NCI-H82 treated with DMSO at 0.1 percent for 48 hours (cell line): ENCODE measurements around the gene ADIPOR1.
A peak's percentile ranks its signal among the peaks of the same experiment; 100 is the strongest.

Experiments
- DNase-seq: peaks from one replicate; lab custom pipeline; 2025; ENCODE audit not compliant: unreplicated experiment; lab: John Stamatoyannopoulos, UW

Gene ADIPOR1

DNA sequence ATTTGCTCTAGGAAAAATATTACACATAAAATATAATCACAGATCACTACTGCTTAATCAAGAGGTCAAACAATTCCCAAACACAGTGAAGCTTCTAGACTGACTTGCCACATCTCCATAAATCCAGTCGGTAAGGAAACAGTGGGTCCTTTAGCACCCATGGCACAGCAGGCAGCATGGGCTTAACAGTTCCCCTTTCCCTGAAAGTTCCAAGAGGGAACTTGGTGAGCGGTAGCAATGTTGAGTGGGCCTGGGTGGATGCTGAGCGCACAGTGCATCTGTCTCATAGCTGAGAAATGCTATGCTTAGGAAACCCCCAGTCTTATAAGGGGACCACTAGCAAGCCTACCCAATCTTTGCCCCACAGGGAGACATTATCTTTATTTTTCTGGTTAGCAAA is 16.7 kb upstream of the ADIPOR1 start:
- no peak for DNase-seq

GRCh38 chr1:202972046-202972445 is 13.9 kb upstream of the ADIPOR1 start:
- no peak for DNase-seq

DNA sequence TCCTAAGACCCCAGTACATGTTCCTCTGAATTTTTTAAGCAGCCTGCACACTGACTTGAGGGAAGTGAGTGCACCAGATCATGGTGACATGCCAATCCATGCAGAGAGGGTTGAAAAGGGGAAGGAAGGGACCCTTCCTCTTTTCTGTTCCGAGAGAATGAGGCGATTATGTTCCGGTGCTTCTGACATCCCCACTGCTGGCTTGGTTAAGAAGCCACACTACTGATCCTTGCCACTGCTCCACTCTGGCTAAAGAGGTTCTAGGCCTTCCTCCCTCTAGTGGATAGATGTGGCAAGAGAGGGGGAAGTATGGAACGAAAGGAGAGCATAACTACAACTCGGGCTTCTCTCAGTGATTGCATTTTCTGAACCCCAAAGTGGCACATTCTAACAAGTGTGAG is 10.8 kb upstream of the ADIPOR1 start:
- DNase-seq: peak; percentile 83

- no peak for DNase-seq
These were observed 10.2 kb upstream of the ADIPOR1 start for GRCh38 chr1:202968351-202968750.

- DNase-seq: no peak
These were observed 9.7 kb upstream of the ADIPOR1 start for GRCh38 chr1:202967684-202968281.

DNA sequence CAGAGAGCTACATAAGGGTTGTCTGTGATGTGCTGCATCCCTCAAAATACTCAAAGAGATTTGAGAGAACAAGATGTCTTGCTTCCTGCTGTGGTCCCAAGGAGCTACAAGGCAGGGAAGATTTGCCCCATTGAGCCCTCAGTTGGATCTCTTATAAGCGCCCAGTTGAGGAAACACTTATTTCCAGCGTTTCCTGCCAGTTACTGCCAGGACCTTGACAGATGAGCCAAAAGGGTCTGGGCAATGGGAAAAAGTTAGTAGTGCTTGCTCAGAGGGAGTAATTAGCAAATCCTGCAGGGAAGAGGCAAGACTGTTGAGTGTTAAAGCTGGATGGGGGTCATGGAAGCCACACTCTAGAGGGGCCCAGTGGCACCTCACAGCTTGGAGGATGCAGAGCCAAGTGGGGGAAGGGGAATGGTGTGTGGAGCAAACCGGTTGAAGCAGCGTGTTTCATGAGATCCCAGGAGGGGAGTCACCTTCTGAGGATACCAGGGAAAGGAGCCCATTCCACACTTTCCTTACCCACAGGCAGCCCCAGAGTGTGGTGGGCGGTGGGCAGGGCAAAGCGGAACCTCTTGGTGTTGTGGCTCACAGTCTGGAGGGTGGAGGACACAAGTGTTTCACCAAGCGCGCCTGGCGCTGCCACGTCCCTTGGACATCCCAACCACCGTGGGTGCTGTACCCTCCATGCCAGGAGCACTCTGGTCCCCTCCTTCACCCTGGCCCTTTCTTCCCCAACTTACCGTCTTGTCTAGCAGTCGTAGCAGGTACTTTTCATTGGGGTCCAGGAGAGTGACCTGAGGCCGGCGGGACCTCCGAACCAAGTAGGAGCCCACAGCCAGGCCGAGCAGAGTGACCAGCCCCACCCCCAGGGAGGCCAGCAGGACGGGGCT is 8.1 kb upstream of the ADIPOR1 start:
- DNase-seq: no peak

- no peak for DNase-seq
These were observed 7.3 kb upstream of the ADIPOR1 start for GRCh38 chr1:202965422-202965821.

DNA sequence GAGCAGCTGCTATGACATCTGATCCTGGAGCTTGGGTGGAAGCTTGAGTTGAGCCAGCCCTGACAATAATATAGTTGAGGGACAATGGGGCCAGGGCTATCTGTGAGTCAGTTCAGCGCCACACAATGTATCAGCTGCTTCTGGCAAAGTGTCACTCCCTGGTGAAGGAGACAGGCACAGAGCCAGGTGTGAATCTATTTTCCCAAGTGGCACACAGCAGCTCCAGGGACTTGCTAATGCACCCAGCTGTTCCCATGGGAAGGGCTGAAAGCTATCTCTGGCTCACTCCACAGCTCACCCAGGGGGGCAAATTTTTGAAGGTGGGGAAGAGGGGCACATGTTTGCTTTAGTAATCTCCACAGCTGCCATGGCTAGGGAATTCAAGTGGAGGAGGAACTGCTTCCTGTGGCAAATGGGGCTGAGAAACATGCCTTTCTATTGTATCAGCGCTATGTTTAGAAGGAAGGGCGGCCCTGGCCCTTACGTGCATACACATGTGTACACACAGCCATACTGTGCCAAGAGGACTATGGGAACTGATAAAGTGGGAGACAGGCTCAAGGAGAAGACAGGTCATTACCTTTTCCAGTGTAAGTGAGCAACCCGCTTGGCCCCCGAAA is 6.8 kb upstream of the ADIPOR1 start:
- DNase-seq: no peak

DNA sequence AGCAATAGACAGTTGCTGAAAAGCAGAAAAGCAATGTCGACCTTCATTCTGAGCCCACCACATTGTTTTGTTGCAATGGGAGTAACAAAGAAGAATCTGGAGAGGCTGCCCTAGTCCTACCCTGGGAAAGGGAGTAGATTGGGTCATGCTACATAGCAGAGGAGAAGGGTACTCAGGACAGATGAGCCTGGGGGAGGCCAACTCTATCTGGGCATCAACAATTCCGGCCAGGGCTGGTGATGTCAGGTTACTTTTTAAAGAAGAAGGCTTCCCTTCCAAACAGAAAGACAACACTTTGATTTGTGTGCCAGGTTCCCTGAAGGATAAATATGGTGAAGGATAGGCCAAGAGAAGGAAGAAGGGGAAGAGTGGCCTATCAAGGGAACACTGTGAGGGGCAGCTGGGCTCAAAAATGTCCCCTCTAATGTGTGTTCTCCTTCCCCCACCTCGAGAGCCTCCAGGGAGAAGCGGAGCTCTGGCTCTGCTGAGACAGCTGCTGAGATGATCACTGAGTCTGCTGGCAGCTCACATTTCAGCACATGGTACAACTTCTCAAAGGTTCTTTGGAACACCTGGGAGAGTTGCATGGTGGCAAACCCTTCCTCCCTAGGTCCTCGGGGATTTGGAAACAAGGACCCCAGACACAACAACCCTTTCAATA is 3.2 kb upstream of the ADIPOR1 start:
- DNase-seq: no peak

DNA sequence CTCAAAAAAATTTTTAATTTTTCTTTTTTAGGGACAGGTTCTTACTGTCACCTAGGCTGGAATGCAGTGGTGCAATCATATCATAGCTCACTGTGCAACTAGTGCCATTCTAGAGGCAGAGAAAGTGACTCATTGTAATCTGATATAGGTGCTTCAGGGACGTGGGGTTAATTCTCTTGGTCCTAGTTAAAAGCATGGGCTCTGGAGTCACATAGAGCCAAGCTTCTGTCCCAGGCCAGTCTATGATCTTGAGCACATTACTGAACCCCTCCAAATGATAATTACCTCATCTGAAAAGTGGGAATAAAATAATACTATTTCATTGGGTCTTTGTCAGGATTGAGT is 1.1 kb upstream of the ADIPOR1 start:
- peak; percentile 49 for DNase-seq

- no peak for DNase-seq
These were observed 598 bp upstream of the ADIPOR1 start for GRCh38 chr1:202958544-202959275.

DNA sequence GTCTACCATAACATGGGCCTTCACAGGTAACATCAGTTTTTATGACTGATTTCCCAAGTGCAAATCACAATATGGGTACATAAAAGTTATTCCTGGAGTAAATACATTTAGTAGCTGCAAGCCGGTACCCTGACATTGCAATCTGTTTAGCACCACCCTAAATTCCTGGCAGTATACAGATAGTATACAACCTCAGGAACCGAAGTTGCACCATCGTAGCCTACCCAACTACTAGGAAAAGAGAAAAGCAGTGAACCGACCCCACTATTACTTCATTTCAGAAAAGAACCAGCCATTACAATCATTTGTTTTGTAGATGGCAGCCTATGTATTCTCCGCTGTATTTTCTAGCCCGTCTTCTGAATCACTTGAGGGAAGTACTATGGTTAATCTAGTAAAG is 1.1 kb downstream of the ADIPOR1 start:
- DNase-seq: no peak

DNA sequence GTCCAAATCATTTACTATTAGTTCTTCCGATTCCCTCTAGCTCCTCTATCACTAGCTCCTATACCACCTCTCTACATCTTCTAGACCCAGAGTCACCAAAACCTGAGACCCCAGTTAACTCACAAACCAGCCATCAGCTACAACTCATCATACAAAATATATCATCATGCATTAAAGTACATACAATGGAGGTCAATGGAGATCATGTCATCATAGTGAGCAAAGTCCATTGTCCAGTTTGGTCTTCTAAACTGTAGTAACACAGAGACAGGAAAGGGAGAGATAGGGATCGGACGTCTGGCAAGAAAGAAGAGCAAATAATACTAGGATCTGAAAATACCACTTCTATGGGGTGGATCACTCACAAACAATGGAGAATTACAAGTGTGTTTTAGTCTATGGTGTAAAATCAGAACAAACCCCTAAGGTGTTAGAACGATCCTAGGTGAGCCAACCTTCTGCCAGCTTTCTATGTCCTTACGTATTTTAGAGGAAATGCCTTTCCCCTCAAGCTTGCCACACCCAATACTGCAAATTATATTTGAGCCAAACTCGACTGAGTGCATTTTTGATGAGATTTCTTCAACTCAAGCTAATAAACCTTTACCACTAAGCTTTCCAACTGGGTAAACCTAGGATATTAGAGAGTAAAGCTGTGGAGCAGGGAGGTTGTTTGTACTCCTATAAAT is 3.9 kb downstream of the ADIPOR1 start:
- DNase-seq: no peak

GRCh38 chr1:202953392-202953791 is 4.7 kb downstream of the ADIPOR1 start:
- DNase-seq: no peak

- no peak for DNase-seq
These were observed 5.3 kb downstream of the ADIPOR1 start for GRCh38 chr1:202952818-202953217.

DNA sequence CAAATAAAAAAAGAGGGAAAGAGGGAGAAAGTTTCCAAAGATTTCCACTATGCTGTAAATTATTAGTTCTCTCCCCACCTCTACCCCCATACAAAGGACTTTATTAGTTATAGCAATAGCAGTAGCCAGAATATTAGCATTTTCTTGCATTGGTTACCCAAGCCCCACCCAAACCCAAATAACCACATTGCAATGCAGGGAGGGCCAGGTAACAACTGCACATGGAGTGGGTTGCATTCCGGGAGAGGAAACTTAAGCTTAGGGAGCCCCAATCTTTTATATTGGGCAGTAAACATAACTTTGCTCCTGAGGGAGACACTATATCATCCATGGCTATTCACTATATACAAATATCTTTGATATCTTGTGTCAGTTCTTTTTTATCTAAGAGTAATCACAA is 6.0 kb downstream of the ADIPOR1 start:
- DNase-seq: no peak

GRCh38 chr1:202951437-202951836 is 6.7 kb downstream of the ADIPOR1 start:
- DNase-seq: peak; percentile 99

DNA sequence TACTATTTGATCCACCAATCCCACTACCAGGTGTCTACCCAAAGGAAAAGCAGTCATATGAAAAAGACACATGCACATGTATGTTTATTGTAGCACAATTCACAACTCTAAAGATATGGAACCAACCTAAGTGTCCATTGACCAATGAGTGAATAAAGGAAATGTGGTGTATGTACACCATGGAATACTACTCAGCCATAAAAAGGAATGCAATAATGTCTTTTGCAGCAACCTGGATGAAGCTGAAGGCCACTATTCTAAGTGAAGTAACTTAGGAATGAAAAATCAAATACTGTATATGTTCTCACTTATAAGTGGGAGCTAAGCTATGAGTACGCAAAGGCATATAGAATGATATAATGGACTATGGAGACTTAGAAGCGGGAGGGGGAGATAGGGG is 12.6 kb downstream of the ADIPOR1 start:
- no peak for DNase-seq

- DNase-seq: no peak
These were observed 13.6 kb downstream of the ADIPOR1 start for GRCh38 chr1:202944438-202944921.

GRCh38 chr1:202942426-202942825 is 15.7 kb downstream of the ADIPOR1 start:
- DNase-seq: no peak
